ENCODE results near the gene USP13. TPM values are rescaled to one million over a fixed set of nuclear protein-coding genes. Genes with fewer than 3 reads are reported as not detected.
A peak's percentile ranks its signal among the peaks of the same experiment; 100 is the strongest.

The USP13 gene
- total RNA-seq, 6 experiments from 2014 or later: 6.0 to 11.1 (median 6.9) TPM

- H3K4me1 ChIP-seq: no peaks in the 10 kb centered on the region
- H3K27me3 ChIP-seq: no peaks in the 10 kb centered on the region
- ATAC-seq (no peak), DNase-seq (no peak)
- H3K36me3 ChIP-seq: no peaks in the 10 kb centered on the region
- TF ChIP-seq POLR2A (IDR thresholded peaks at IDR 0.05) (no peak), CTCF (IDR thresholded peaks at IDR 0.05) (no peak)
- 89% methylated on average over 3 of the region's 3 CpGs for WGBS (ENCODE audit: insufficient coverage, low coverage, low lambda C conversion rate, missing lambda C conversion rate)
- H3K27ac ChIP-seq: no peak overlapping the region
- no peaks in the 10 kb centered on the region for H3K9me3 ChIP-seq
- intact Hi-C loops (cut with DNase I): no loop called here
- no peak overlapping the region for H3K4me3 ChIP-seq
Measured at GRCh38 chr3:179832333-179832854, 179.6 kb downstream of the USP13 start.

GRCh38 chr3:179833294-179833693 is 180.5 kb downstream of the USP13 start:
- peak in 2 of 4 donors; percentile 50 to 58 for ATAC-seq
- DNase-seq: no peak
- no peaks in the 10 kb centered on the region for H3K4me1 ChIP-seq
- H3K27ac ChIP-seq: no peak overlapping the region
- H3K36me3 ChIP-seq: no peaks in the 10 kb centered on the region
- TF ChIP-seq CTCF (IDR thresholded peaks at IDR 0.05) (no peak), POLR2A (IDR thresholded peaks at IDR 0.05) (no peak)
- intact Hi-C loops (cut with DNase I): no loop called here
- no peaks in the 10 kb centered on the region for H3K9me3 ChIP-seq
- H3K27me3 ChIP-seq: no peaks in the 10 kb centered on the region
- no peak overlapping the region for H3K4me3 ChIP-seq

- H3K36me3 ChIP-seq: no peaks in the 10 kb centered on the region
- H3K9me3 ChIP-seq: no peaks in the 10 kb centered on the region
- H3K4me3 ChIP-seq: no peak overlapping the region
- no peak overlapping the region for H3K27ac ChIP-seq
- WGBS (ENCODE audit: insufficient coverage, low coverage, low lambda C conversion rate, missing lambda C conversion rate): 68% methylated on average over 2 of the region's 2 CpGs
- H3K4me1 ChIP-seq: no peaks in the 10 kb centered on the region
- DNase-seq: no peak
- intact Hi-C loops (cut with DNase I): no loop called here
- ATAC-seq: no peak
- TF ChIP-seq CTCF (IDR thresholded peaks at IDR 0.05) (no peak), POLR2A (IDR thresholded peaks at IDR 0.05) (no peak)
- no peaks in the 10 kb centered on the region for H3K27me3 ChIP-seq
Measured at GRCh38 chr3:179837374-179837773, 184.5 kb downstream of the USP13 start.

Small RNA genes within 50 kb of the gene (small RNA-seq; reads per million reads assigned to genes)
- gene RF01210: 0 reads per million in 2 experiments

Other genes with a start within 250 kb of the USP13 start
- 1 to 10 TPM; 2.9 to 9.5 (median 5.2) TPM for gene GNB4, start 201.6 kb upstream of the USP13 start, total RNA-seq
- gene ACTL6A, start 90.1 kb upstream of the USP13 start, total RNA-seq: 10 to 100 TPM; 10.6 to 38.0 (median 15.5) TPM
- gene MRPL47, start 48.4 kb upstream of the USP13 start, total RNA-seq: 10 to 100 TPM; 12.4 to 25.0 (median 18.2) TPM
- 100 to 1,000 TPM in 1 of 6 experiments, 10 to 100 TPM in 5; 53.4 to 102 (median 64.6) TPM for gene NDUFB5, start 48.2 kb upstream of the USP13 start, total RNA-seq

Data from right lobe of liver (tissue), 6 donors.